SK-N-MC (cell line): ENCODE results near the gene CMSS1.

Source experiments
- EZH2 ChIP-seq: fragments of 200-600 bp; sonication (generic); IDR thresholded peaks from one replicate; pipeline ENCODE4 v1.6.1; 2017; ENCODE audit warnings: antibody characterized with exemption
- POLR2AphosphoS5 ChIP-seq: IDR thresholded peaks from 2 replicates; pipeline ENCODE4 v1.6.1; 2012; ENCODE audit warnings: mild to moderate bottlenecking, low read depth, low read length, borderline replicate concordance

- TF ChIP-seq EZH2 (no peak), POLR2AphosphoS5 (no peak)
Observed at GRCh38 chr3:100107221-100107814, 289.7 kb downstream of the CMSS1 start.
